Measurements from ENCODE around the gene GRK5.
"Not testable (repeated sequence)": the region's sequence is repeated elsewhere in the genome, so short reads cannot be mapped to it uniquely, and the experiment has no call there.

The GRK5 gene

DNA sequence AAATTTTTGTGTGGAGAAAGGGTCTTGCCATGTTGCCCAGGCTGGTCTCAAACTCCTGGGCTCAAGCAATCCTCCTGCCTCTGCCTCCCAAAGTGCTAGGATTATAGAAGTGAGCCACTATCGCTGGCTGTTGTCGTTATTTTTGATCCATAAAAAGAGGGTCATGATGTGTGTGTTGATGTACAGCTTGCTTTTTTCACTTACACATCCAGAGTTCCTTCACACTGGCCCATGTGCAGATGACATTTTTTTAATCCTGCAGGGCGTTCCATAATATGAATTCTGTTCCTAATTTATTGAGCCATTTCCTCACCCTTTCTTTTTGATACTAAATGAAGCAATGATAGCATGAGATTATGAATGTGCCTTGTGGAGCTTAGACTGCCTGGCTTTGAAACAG, 40.8 kb downstream of the GRK5 start:
- in situ Hi-C loops (cut with MboI; ENCODE audit: low sequenced_read_pairs): no loop called here

DNA sequence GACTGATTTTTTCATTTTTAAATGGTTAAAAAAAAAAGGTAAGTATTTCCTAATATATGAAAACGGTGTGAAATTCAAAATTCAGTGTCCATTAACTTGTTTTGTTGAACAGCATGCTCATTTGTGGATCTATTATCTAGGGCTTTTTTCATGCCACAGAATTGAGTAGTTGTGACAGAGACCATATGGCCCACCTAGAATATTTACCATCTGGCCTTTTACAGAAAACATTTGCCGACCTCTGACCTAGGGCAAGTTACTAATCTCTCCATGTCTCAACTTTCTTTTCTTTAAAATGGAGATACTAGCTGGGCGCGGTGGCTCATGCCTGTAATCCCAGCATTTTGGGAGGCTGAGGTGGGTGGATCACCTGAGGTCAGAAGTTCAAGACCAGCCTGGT, 41.3 kb downstream of the GRK5 start:
- in situ Hi-C loops (cut with MboI; ENCODE audit: low sequenced_read_pairs): no loop called here

DNA sequence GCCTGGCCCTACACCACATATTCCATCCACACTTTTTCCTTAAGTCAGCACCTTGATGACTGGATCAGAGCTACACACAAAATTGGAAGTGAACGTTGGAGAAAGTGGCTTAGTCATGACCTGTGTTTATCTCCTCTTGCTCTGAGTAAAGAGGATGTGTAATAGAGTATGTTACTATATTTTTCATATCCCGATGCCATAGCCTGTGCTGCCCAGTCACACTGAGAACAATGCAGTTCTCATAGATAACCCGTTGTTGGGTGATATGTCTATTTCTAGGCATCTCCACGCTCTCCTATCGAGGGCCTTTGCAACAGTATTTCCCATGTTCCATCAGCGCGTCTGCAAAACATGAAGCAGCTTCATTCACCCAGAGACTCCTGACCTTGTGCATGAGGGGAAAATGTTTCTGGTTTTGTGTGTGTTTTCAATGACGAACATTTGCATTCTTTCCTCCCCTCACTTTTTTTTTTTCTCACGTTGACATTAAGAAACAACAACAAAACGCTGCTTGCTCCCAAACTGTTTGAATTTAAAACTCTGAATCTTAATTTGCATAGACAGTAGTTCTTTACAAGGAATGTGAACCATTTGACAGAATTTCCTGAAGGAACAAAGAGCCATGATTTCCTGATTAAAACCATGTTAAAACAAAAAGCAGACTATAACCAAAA, 43.4 kb downstream of the GRK5 start:
- in situ Hi-C loops (cut with MboI; ENCODE audit: low sequenced_read_pairs): no loop called here

DNA sequence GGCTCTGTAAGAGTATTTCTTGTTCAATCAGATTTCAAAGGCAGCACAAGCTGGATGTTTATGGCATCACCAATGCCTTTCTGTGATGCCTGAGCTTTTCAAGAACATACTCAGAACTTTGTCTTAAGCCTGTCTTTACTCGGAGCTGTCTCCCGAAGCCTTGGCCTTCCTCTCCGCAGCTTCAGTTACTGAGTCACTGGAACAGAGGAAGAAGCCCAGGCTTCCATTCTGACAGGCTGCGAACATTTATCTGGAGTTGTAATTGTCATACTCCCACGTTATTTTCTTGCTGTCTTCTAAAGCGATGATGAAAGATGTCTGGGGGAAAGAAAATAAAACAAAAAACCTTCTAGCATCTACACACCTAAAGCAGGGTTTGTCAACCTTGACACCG, 43.9 kb downstream of the GRK5 start:
- in situ Hi-C loops (cut with MboI; ENCODE audit: low sequenced_read_pairs): no loop called here

DNA sequence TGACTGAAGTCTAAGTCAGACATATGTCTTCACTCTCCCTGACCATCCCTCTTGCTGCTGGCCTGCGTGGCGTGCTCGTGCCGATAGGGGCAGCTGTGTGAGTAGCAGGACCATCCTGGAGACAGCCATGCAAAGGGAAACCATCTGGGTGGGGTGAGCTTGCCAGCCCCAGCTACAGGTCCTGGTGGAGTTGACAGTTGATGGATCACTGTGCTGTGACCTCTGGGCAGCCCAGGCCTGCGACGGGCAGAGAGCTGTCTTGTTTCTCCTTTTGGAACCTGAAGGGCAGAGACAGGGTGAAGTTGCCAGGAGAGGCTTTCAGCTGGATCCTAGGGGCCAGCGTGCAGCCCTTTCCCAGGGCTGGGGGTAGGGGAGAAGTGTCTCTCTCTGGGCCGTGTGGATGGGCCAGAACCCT, 44.7 kb downstream of the GRK5 start:
- in situ Hi-C loops (cut with MboI; ENCODE audit: low sequenced_read_pairs): no loop called here

DNA sequence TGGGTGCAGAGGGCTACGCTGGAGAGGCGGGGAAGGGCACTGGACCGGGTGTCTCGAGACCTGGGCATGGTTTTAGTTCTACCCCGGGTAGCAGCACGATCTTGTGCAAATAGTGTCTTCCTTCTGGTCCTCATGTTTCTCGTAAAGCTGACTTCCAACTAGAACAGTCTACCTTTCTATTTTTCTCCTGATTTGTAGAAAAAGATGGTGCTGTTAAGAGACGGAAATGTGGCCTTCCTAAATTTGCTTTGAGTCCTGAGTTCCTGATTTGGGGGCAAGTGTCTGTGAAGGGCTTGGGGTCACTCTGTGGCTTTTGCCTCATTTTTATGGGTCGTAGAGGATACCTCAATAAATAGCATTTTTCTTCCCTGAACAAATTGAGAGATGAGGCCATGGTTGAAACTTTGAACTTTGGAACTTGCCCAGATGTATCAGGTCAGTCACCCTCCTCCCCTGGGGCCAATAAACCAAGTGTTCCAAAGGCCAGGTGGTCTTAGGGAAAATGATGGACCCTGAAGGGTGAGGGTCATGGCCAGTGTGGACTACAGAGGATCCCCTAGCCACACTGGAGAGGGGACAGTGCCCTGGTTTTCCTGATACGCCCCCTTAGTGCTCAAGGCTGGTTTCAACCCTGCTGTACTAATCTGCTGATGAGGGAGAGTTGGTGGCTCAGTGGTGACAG, 45.2 kb downstream of the GRK5 start:
- in situ Hi-C loops (cut with MboI; ENCODE audit: low sequenced_read_pairs): no loop called here

DNA sequence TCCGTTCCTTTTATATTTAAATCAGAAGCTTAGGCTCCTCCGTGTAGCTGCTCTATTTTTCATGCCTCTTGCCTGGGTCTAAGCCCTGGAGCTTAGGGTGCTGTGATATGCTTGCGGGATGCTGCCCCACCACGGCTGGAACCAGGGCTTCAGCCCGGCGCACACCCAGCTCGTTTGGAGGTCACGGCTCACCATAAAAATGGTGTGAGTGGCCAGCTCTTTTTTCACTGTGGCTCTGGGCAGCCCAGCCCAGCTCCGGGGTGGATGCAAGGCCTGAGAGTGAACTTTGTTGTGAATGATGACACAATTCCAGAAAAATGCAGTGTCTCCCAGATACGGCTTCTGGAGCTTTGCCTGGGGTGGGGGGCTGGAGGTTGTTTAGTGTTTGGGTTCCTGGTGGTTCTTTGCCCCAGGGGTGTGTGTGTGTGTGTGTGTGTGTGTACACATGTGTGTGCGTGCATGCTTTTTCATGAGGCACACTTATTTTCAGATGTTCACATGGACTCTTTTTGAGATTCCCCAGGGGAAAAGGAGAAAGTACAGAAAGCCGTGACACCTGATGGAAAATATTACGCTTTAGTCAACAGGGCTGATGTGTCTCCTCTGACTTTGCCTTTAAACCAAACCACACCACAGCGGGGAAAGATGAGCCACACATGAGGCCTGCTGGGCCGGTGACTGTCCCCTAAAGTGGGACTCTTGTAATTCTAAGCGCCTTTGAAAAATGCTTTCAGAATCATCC, 46.2 kb downstream of the GRK5 start:
- in situ Hi-C loops (cut with MboI; ENCODE audit: low sequenced_read_pairs): no loop called here

DNA sequence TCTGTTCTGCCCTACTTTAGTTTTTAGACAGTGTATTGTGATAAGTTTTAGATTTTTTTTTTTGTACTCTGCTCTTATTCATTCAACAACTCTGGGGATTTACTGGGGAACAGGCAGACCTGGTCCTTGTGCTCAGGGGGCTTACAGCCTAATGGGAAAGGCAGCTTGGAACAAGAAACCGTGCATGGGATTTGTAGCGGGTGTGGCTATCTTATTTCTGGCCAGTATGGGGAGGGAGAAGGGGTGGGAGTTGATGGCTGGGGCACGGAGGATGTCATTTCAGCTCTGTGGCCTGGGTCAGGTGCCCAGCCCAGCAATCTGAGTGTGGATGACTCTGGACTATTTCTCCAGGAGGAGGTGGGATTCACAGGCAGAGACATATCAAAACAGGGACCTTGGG, 47.0 kb downstream of the GRK5 start:
- in situ Hi-C loops (cut with MboI; ENCODE audit: low sequenced_read_pairs): no loop called here

DNA sequence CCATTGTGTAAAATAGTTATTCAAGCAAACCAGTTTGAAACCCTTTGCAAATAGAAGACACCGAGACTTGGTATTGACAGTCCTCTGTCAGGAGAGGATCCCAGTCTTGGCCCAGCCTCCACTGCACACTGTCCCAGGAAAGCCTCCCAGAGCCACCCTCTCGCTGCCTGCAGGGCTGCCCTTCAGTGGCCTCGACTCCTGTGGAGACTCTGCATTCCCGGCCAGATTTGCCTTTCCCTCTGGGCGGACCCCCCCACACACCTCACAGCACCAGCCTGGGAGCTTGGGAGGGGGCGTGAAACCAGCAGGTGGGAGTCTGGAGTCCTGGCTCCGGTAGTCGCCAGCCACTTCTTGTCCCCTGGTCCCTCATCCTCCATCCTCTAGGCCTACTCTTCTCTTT, 48.7 kb downstream of the GRK5 start:
- in situ Hi-C loops (cut with MboI; ENCODE audit: low sequenced_read_pairs): no loop called here

DNA sequence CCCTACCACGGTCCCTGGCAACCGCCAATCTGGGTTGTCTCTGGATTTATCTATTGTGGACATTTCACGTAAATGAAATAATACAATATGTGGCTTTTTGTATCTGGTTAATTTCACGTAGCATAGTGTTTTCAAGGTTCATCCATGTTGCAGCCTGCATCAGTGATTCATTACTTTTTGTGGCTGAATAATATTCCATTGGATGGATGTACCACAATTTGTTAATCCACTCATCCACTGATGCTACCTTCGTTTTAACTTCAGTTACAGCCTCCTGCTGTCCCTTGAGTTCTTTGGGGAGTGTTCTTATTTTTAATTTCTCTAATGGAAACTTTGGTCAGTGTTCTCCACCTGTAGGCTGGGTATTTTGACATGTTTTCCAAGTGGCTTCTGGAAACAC, 49.5 kb downstream of the GRK5 start:
- in situ Hi-C loops (cut with MboI; ENCODE audit: low sequenced_read_pairs): no loop called here

DNA sequence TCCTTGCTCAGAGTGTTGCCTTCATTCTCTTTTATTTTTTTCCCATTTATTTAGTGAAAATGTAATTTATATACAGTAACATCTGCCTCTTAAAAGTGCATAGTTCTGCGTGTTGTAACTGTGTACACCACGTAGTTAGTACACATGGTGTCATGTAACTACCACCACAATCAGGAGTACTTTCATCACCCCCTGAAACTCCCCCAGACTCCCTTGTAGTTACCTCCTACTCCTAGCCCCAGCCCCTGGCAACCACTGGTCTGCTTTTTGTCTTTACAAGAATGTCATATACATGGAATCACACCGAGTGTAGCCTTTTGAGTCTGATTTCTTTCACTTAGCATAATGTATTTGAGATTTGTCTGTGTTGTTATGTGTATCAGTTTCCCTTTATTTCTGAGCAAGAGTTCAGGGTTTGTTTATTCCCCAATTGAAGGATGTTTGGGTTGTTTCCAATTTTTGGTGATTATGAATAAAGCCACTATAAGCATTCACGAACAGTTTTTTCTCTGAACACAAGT, 50.6 kb downstream of the GRK5 start:
- in situ Hi-C loops (cut with MboI; ENCODE audit: low sequenced_read_pairs): no loop called here

DNA sequence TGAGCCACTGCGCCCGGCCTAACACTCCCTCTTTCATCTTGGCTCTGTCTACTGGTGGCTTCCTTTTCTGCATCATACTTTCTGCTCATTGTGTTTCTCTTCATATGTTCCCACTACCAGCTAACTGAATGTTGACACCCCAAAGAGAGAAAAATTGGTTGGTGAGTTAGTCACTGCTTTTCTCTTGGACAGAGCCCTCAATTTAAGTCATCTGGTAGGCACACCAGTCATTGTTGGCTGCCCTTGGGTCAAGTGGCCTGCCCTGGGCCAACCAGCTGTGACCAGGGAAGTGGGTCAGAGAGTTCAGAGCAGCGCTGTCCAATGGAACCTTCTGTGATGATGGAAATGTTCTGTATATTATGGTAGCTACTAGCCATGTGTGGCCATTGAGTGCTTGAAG, 52.0 kb downstream of the GRK5 start:
- in situ Hi-C loops (cut with MboI; ENCODE audit: low sequenced_read_pairs): no loop called here

DNA sequence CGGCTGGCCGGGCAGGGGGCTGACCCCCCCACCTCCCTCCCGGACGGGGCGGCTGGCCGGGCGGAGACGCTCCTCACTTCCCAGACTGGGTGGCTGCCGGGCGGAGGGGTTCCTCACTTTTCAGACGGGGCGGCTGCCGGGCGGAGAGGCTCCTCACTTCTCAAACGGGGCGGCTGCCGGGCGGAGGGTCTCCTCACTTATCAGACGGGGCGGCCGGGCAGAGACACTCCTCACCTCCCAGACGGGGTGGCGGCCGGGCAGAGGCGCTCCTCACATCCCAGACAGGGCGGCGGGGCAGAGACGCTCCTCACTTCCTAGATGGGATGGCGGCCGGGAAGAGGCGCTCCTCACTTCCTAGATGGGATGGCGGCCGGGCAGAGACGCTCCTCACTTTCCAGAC, 53.6 kb downstream of the GRK5 start:
- in situ Hi-C loops (cut with MboI; ENCODE audit: low sequenced_read_pairs): not testable (repeated sequence)

DNA sequence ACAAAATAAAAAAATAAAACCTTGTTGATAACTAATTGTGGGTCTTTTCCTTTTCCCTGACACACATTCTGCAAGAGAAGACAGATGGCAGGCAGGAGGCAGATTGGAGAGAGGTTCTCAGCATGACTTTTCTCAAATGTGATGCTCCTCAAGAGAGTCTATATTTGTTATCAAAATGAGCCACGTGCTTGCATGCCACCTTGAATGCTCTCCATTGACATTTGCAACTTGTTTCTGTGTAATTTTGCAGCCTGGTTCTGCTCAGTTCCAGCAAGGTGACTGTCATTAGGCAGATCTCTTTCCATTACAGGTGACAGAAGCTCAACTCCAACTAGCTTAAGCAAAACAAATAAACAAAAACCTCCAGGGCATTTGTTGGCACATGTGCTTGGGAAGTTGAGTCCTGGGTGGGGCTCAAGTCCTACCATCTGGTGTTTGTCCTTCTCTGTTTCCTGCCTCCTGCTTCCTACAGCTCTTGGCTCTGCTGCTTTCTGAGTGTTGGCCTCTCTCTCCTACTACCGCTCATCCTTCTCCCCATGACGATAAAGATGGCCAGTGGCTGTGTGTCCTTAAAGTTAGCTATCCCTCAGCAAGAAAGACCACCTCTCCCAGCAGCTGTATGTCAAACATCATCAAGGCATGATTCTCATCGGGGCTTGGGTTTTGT, 56.7 kb downstream of the GRK5 start:
- in situ Hi-C loops (cut with MboI; ENCODE audit: low sequenced_read_pairs): no loop called here

DNA sequence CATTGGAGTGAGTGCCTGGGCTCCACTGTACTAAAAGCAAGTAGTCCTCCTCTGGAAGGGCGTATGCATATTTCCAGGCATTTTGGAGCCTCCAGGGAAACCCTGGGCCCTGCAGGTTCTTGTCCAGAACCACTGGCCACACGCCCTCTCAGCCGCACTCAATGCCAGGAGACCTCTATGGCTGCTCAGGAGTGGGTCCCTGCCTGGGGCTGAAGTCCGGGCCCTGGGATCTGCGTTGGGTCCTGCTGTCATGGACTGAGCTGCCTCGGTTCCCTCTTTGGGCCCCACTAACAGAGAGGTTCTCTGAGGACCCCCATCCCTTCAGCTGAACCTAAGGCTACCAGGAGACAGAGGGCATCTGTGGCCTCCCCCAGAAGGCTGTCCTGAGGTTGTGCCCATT, 58.3 kb downstream of the GRK5 start:
- in situ Hi-C loops (cut with MboI; ENCODE audit: low sequenced_read_pairs): no loop called here

DNA sequence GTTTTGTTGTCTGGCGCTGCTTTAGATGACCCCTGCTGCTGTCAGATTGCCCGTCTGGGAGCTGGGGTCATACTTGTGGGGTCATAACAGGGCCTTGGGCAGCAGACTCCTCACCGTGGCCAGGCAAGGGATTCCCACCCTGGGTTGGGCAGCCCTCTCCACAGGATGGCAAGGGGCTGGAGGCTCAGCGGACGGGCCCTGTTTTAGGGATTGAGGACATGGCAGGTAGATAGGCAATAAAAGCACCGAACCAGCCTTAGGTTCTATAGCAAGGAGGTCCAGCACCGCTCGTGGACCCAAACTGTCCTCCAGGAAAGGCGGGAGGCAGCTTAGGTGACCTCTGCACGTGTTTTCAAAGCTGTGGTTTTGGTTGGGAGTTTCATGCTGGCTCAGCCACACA, 60.0 kb downstream of the GRK5 start:
- in situ Hi-C loops (cut with MboI; ENCODE audit: low sequenced_read_pairs): no loop called here

DNA sequence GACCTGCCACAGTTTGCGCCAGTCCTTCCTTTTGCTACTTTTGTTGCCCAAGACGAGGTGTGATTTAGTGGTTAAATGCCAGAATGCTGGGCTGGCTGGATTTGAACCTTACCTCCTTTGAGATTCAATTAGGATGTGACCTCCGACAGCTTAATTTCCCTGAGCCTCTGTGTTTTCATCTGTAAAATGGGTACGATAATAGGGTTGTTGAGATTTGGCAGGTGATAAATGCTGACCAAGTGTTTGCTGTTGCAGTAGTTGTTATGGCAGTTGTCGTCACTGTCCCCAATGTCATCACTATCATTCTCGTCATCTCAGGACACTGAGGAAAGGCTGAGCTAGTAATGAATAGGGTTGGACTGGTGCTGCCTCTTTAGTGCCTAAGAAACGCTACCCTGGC, 61.1 kb downstream of the GRK5 start:
- in situ Hi-C loops (cut with MboI; ENCODE audit: low sequenced_read_pairs): no loop called here

DNA sequence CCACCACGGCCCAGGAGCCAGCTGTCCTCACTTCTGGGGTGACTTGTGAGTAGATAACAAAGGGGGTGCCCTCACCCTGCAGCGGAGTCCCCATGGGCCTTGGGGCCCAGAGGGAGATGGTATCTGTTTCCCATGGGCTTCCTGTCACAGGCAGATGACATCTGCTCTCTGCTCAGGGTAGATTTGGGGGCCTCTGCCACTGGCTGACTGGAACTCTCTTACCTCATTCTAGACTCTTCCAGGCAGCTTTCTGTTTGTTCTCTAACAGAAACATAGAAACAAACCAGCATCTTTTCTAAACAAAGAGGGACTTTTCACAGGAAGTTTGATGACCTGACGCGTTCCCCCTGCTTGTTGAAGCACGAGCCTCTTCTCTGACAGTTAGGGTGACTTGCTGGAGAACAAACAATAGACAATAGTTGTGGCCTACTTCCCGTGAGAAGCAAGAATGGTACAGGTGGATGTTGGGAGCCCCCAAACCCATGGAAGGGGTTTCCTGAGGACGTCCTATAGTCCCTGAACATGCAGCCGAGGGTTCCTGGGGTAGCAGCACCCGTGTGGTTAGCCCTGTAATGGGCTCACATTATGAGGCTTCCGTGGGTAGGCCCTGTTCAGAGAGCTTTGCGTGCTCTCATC, 61.6 kb downstream of the GRK5 start:
- in situ Hi-C loops (cut with MboI; ENCODE audit: low sequenced_read_pairs): no loop called here

DNA sequence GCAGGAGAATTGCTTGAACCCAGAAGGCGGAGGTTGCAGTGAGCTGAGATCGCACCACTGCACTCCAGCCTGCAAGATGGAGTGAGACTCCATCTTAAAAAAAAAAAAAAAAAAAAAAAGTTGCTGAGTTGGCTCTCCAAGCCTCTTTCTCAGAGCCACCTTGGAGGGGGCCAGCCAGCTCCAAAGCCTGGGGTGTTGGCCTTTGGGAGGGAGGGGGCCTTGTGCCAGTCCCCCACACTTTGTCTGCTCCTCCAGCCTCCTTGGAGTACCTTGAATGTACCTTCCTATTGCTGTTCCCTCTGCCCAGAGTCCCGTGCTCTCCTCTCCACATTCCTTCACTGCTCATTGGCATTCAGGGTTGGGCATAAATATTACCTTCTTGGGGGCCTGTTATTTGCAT, 62.4 kb downstream of the GRK5 start:
- in situ Hi-C loops (cut with MboI; ENCODE audit: low sequenced_read_pairs): no loop called here

DNA sequence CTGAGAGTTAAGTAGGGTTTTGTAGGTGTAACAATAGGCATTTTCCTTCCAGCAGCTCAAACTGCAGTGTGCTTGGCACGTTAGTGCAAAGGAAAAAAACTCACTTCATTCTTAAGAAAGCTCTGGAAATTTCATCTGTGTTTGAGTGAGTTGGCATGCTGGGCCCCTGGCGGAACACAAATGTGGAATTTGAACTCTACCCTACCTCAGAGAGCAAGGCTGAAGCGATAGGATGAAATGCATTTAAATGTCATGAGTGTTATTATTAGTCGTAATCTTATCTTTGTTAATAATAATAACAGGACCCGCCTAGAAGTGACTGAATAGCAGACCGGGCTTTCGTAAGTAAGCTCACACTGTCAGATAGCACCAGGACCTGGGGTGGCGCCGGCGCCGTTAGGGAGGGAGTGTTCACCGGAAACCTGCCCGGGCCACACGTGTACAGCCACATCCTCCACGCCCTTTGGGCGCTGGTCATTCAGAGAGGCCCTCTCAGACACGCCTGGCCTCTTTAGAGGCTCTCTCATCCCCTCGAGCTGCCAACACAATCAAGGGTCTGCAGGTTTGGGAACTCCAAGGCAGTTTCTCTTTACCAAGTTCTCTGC, 63.5 kb downstream of the GRK5 start:
- in situ Hi-C loops (cut with MboI; ENCODE audit: low sequenced_read_pairs): no loop called here

DNA sequence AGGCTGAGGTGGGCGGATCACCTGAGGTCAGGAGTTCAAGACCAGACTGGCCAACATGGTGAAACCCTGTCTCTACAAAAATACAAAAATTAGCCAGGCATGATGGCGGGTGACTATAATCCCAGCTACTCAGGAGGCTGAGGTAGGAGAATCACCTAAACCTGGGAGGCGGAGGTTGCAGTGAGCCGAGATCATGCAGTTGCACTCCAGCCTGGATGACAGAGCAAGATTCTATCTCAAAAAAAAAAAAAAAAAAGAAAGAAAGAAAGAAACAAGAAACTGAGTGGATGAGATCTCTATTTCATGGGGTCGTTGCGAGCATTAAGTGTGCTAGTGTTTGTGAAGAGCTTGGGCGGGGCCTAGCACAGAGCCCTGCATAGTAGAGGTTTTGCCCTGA, 65.0 kb downstream of the GRK5 start:
- in situ Hi-C loops (cut with MboI; ENCODE audit: low sequenced_read_pairs): not testable (repeated sequence)

Measured in hTERT RPE-1 (cell line).